HUES48 (cell line): ENCODE results near the gene EXOC6.

Source experiments
- H3K27ac ChIP-seq: one replicate; pipeline ENCODE4 v1.7.0; 2013; ENCODE audit warnings: low read depth, low read length, inconsistent platforms
- H3K27me3 ChIP-seq: 2 replicates; pipeline ENCODE4 v1.6.1; 2013; ENCODE audit warnings: mild to moderate bottlenecking, low read length; ENCODE audit not compliant: control insufficient read depth, insufficient read depth
- H3K36me3 ChIP-seq: 2 replicates; pipeline ENCODE4 v1.6.1; 2013; ENCODE audit warnings: low read length; ENCODE audit not compliant: control insufficient read depth, insufficient read depth
- H3K4me1 ChIP-seq: 2 replicates; pipeline ENCODE4 v1.6.1; 2013; ENCODE audit warnings: mild to moderate bottlenecking, low read length; ENCODE audit not compliant: control insufficient read depth, insufficient read depth
- H3K4me3 ChIP-seq: 2 replicates; pipeline ENCODE4 v1.5.1; 2013; ENCODE audit warnings: mild to moderate bottlenecking, low read depth, low read length
- H3K9ac ChIP-seq: 2 replicates; pipeline ENCODE4 v1.6.1; 2013; ENCODE audit warnings: mild to moderate bottlenecking, low read depth, low read length, moderate library complexity
- H3K9me3 ChIP-seq: 2 replicates; pipeline ENCODE4 v1.6.1; 2013; ENCODE audit warnings: low read length; ENCODE audit not compliant: control insufficient read depth, insufficient read depth

EXOC6 gene

DNA sequence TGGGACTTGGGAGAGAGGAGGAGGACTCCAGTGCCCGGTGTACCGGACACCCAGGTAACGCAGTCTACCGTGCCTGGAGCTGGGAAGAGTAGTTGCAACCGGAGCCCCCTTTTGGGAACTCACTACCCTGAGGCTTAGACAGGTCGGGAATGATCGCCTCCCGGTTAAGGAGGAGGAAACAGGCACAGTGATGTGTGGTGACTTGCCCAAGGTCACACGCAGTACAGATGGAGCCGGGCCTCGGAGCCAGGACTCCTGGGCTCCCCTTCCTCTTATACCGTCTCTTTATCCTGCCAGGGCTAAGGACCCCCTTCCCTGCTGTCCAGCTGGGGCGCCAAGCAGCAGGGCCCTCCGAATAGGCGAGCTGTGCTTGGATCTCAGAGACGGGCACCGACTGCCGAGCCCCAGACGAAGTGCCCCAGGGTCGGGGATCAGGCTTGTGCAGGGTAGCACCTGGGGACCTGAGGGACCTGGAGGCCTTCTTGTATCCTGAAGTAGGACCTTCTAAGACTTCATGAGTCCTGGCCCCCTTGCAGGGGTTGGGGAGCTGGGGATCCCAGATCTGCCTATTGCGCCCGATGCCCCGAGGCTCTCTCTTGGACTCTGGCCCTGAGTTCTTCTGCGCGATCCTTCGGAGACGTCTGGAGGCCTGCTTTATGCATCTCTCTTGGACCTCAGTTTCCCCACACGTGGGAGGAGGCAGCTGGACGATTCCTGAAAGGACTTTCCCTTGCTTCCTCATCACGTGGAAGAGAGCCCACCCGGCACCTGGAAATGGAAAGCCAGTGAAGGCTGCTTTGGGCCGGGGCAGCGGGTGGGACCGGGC lies 224.6 kb downstream of the EXOC6 start:
- peaks cover 48% of the 10 kb centered on the region for H3K4me1 ChIP-seq
- no peak overlapping the region for H3K9ac ChIP-seq
- H3K27me3 ChIP-seq: peaks cover 99% of the 10 kb centered on the region

DNA sequence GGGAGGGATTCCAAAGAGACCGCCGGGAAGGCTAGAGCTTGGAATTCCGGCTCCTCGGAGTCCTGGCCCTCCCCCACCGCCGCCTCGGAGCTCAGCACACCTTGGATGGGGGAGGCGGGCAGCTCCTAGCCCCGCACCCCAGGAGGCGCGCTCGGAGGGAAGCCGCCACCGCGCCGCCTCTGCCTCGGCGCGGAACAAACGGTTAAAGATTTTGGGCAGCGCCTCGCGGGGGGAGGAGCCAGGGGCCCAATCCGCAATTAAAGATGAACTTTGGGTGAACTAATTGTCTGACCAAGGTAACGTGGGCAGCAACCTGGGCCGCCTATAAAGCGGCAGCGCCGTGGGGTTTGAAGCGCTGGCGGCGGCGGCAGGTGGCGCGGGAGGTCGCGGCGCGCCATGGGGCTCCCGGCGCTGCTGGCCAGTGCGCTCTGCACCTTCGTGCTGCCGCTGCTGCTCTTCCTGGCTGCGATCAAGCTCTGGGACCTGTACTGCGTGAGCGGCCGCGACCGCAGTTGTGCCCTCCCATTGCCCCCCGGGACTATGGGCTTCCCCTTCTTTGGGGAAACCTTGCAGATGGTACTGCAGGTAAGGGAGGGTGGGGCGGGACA lies 225.3 kb downstream of the EXOC6 start, which contains the start of gene CYP26A1:
TSS of gene CYP26A1 (plus strand) at position 355 of the 608 bp plus-strand sequence. CDS start at position 397, 42 bp downstream.
- peaks cover 45% of the 10 kb centered on the region for H3K4me1 ChIP-seq
- no peaks in the 10 kb centered on the region for H3K9me3 ChIP-seq
- H3K9ac ChIP-seq: peak within 1 kb of the TSS; percentile 38
- H3K27ac ChIP-seq: peak within 1 kb of the TSS; percentile 28
- peaks cover 14% of the 10 kb centered on the region for H3K36me3 ChIP-seq
- H3K27me3 ChIP-seq: peaks cover 94% of the 10 kb centered on the region
- peak within 1 kb of the TSS; percentile 67 for H3K4me3 ChIP-seq

More for the DNA sequence above, 224.6 kb downstream of the EXOC6 start:
- Histone ChIP-seq H3K9me3 (no peaks in the 10 kb centered on the region), H3K36me3 (peaks cover 12% of the 10 kb centered on the region), H3K4me3 (peak overlapping the region; percentile 67), H3K27ac (peak overlapping the region; percentile 28)

GRCh38 chr10:93074147-93074596 lies 225.9 kb downstream of the EXOC6 start:
- Histone ChIP-seq H3K4me3 (peak overlapping the region; percentile 67), H3K4me1 (peaks cover 40% of the 10 kb centered on the region), H3K27ac (peak overlapping the region; percentile 8), H3K36me3 (peaks cover 14% of the 10 kb centered on the region), H3K27me3 (peaks cover 89% of the 10 kb centered on the region), H3K9me3 (no peaks in the 10 kb centered on the region), H3K9ac (peak overlapping the region; percentile 38; the same call in 1 of the 2 replicates)

GRCh38 chr10:93074597-93075368 lies 226.5 kb downstream of the EXOC6 start:
- Histone ChIP-seq H3K4me3 (peak overlapping the region; percentile 67), H3K9me3 (no peaks in the 10 kb centered on the region), H3K9ac (peak overlapping the region; percentile 38), H3K4me1 (peaks cover 40% of the 10 kb centered on the region), H3K27me3 (peaks cover 88% of the 10 kb centered on the region), H3K36me3 (peaks cover 14% of the 10 kb centered on the region), H3K27ac (peak overlapping the region; percentile 18)

DNA sequence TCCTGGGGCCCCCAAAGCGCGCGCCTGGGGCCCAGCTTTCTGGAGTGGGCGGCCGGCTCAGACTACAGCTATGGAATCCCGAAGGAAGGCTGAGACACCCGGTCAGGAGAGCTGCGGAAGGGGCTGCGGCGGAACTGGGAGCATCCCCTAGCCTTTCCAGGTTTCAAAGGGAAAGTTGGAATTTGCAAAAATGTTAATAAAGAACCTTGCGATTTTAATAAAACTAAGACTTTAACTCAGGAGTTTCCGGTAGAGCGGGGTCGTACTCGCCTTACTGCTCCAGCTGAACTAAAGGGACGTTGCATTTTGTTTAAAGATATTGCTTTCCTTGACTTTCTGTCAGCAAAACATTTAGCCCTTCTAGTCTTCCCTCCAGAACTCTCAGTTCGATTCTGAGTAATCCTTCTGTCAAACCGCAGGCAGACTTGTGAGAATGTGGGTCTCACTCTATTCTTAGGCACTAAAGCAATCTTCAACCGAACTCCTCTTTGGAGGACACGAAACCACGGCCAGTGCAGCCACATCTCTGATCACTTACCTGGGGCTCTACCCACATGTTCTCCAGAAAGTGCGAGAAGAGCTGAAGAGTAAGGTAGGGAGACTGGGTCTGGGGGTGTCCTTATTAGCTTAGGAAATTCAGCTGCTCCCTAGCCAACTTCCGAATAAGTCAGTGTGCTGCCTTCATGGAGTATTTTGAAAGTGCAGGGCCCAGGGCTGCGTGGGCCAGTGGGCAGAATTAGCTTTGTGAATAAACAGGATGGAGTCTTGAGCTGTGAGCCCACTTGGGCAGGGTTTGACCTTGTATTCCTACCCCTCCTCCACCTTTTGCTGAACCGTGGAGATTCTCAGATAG lies 227.3 kb downstream of the EXOC6 start:
- H3K4me3 ChIP-seq: peak overlapping the region; percentile 67

DNA sequence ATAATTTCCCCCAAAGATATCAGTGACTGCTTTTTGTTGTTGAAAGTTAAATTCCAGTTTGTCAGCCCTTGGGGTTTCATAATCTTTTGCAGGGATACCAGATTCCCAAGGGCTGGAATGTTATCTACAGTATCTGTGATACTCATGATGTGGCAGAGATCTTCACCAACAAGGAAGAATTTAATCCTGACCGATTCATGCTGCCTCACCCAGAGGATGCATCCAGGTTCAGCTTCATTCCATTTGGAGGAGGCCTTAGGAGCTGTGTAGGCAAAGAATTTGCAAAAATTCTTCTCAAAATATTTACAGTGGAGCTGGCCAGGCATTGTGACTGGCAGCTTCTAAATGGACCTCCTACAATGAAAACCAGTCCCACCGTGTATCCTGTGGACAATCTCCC lies 228.6 kb downstream of the EXOC6 start:
- peak overlapping the region; percentile 67 for H3K4me3 ChIP-seq
- no peaks in the 10 kb centered on the region for H3K9me3 ChIP-seq
- no peak overlapping the region for H3K9ac ChIP-seq
- H3K36me3 ChIP-seq: peaks cover 14% of the 10 kb centered on the region
- peaks cover 70% of the 10 kb centered on the region for H3K27me3 ChIP-seq
- H3K4me1 ChIP-seq: peaks cover 38% of the 10 kb centered on the region
- peak overlapping the region; percentile 33 for H3K27ac ChIP-seq

More for the DNA sequence above, 227.3 kb downstream of the EXOC6 start:
- H3K4me1 ChIP-seq: peaks cover 45% of the 10 kb centered on the region
- H3K9ac ChIP-seq: peak overlapping the region; percentile 3; the same call in 1 of the 2 replicates
- H3K36me3 ChIP-seq: peaks cover 14% of the 10 kb centered on the region
- peaks cover 82% of the 10 kb centered on the region for H3K27me3 ChIP-seq
- no peaks in the 10 kb centered on the region for H3K9me3 ChIP-seq
- H3K27ac ChIP-seq: peak overlapping the region; percentile 18

GRCh38 chr10:93077860-93078337 lies 229.6 kb downstream of the EXOC6 start:
- H3K27me3 ChIP-seq: peaks cover 60% of the 10 kb centered on the region
- no peak overlapping the region for H3K4me3 ChIP-seq
- peak overlapping the region; percentile 12 for H3K27ac ChIP-seq
- H3K36me3 ChIP-seq: peaks cover 14% of the 10 kb centered on the region
- H3K9ac ChIP-seq: no peak overlapping the region
- no peaks in the 10 kb centered on the region for H3K9me3 ChIP-seq
- H3K4me1 ChIP-seq: peaks cover 28% of the 10 kb centered on the region

GRCh38 chr10:93079663-93080349 lies 231.5 kb downstream of the EXOC6 start:
- Histone ChIP-seq H3K4me3 (no peak overlapping the region), H3K9me3 (no peaks in the 10 kb centered on the region), H3K36me3 (peaks cover 14% of the 10 kb centered on the region), H3K9ac (no peak overlapping the region), H3K4me1 (peaks cover 24% of the 10 kb centered on the region), H3K27me3 (peaks cover 41% of the 10 kb centered on the region), H3K27ac (peak overlapping the region; percentile 45)

DNA sequence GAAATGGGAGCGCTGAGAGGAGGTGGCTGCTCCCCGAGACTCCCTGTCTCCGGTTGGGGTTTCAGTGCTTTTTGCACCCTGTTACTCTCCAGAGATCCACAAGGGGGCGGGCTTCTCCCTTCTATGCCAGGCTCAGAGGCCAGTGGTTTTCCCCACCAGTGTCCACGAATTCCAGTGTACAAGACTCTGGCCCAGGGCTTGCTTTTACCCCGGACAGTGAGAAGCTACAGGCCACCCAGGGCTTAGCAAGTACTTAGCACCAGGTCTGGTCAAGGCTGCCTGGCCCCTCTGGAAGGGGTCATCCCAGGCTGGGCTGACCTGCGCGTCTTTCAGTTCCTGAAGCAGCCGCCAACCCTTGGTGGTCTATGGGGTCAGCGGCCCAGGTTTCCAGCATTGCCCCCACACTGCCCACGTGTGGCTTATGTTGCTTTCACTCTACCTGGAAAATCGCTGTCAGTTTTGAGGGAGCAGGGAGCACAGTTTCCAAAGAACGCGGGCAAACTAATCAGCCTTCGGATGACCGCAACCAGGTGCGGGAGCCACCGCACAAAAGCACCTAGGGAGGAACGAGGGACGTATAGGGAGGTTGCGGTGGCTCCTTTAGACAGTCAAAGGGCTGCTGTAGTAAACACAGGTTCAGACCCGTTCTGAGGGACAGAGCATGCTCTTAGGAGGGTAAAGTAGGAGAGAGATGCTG lies 232.2 kb downstream of the EXOC6 start:
- Histone ChIP-seq H3K36me3 (peaks cover 14% of the 10 kb centered on the region), H3K4me3 (no peak overlapping the region), H3K9ac (no peak overlapping the region), H3K27ac (peak overlapping the region; percentile 45), H3K27me3 (peaks cover 34% of the 10 kb centered on the region), H3K9me3 (no peaks in the 10 kb centered on the region), H3K4me1 (peaks cover 17% of the 10 kb centered on the region)
